HG02970 (cell line): ENCODE measurements around the gene RSF1.

ENCODE experiments used
- ATAC-seq: cut with Tn5 transposase; IDR thresholded peaks from one replicate; pipeline ENCODE4 v1.9.1; 2021; ENCODE audit warnings: mild to moderate bottlenecking, moderate library complexity, moderate number of reproducible peaks; ENCODE audit not compliant: unreplicated experiment, low FRiP score

The RSF1 gene

GRCh38 chr11:77750394-77751156 lies 69.9 kb downstream of the RSF1 start:
- ATAC-seq, result no peak

- ATAC-seq, result no peak
Measured at GRCh38 chr11:77749232-77749631, 71.3 kb downstream of the RSF1 start.

GRCh38 chr11:77748266-77748665 lies 72.3 kb downstream of the RSF1 start:
- no peak for ATAC-seq

- ATAC-seq, result no peak
Measured at GRCh38 chr11:77747381-77747969, 73.0 kb downstream of the RSF1 start.

- ATAC-seq, result no peak
Measured at GRCh38 chr11:77736473-77736872, 84.0 kb downstream of the RSF1 start.

GRCh38 chr11:77734890-77735289 lies 85.6 kb downstream of the RSF1 start:
- no peak for ATAC-seq

- ATAC-seq, result no peak
Measured at GRCh38 chr11:77732143-77732542, 88.4 kb downstream of the RSF1 start.

GRCh38 chr11:77730789-77731188 lies 89.7 kb downstream of the RSF1 start:
- no peak for ATAC-seq

GRCh38 chr11:77729063-77729462 lies 91.5 kb downstream of the RSF1 start:
- no peak for ATAC-seq

GRCh38 chr11:77728203-77728786 lies 92.2 kb downstream of the RSF1 start:
- no peak for ATAC-seq

GRCh38 chr11:77726524-77726923 lies 94.0 kb downstream of the RSF1 start:
- no peak for ATAC-seq

- no peak for ATAC-seq
Measured at GRCh38 chr11:77725433-77725832, 95.1 kb downstream of the RSF1 start.

- ATAC-seq, result no peak
Measured at GRCh38 chr11:77724636-77725035, 95.9 kb downstream of the RSF1 start.

GRCh38 chr11:77723024-77723423 lies 97.5 kb downstream of the RSF1 start:
- ATAC-seq, result no peak

- ATAC-seq, result no peak
Measured at GRCh38 chr11:77710358-77710757, 110.2 kb downstream of the RSF1 start.

- no peak for ATAC-seq
Measured at GRCh38 chr11:77705876-77706579, 114.5 kb downstream of the RSF1 start.

- ATAC-seq, result no peak
Measured at GRCh38 chr11:77705195-77705875, 115.2 kb downstream of the RSF1 start.

GRCh38 chr11:77704029-77704428 lies 116.5 kb downstream of the RSF1 start:
- no peak for ATAC-seq

- no peak for ATAC-seq
Measured at GRCh38 chr11:77699425-77699824, 121.1 kb downstream of the RSF1 start.

GRCh38 chr11:77698896-77699295 lies 121.6 kb downstream of the RSF1 start:
- no peak for ATAC-seq

GRCh38 chr11:77697865-77698264 lies 122.7 kb downstream of the RSF1 start:
- ATAC-seq, result no peak
